Suprapubic skin (tissue), 4 donors: ENCODE measurements around the gene GRB10. TPM values are rescaled to one million over a fixed set of nuclear protein-coding genes. Genes with fewer than 3 reads are reported as not detected.

ENCODE experiments used
- DNase-seq, 2 donors: peaks; one replicate each; pipeline ENCODE4 v3.0.0-alpha.2; 2019; ENCODE audit warnings: low spot score in 2 of 2
- H3K27ac ChIP-seq: fragments of 200-600 bp; sonication (generic); one replicate; pipeline ENCODE4 v1.5.1; 2019
- H3K27me3 ChIP-seq: fragments of 200-600 bp; sonication (generic); one replicate; pipeline ENCODE4 v1.5.1; 2019
- H3K36me3 ChIP-seq: fragments of 200-600 bp; sonication (generic); one replicate; pipeline ENCODE4 v1.5.1; 2019
- H3K4me1 ChIP-seq: fragments of 200-600 bp; sonication (generic); one replicate; pipeline ENCODE4 v1.5.1; 2019
- H3K4me3 ChIP-seq: fragments of 200-600 bp; sonication (generic); one replicate; pipeline ENCODE4 v1.5.1; 2019; ENCODE audit warnings: mild to moderate bottlenecking
- H3K9me3 ChIP-seq: fragments of 200-600 bp; sonication (generic); one replicate; pipeline ENCODE4 v1.5.1; 2019
- CTCF ChIP-seq, 2 donors: fragments of 200-600 bp in 1 of 2; fragments of 450-650 bp in 1 of 2; sonication (generic) in 1 of 2; IDR thresholded peaks; one replicate each; pipeline ENCODE4 v1.5.1; 2016 to 2019; ENCODE audit warnings: antibody characterized with exemption in 2 of 2, mild to moderate bottlenecking in 1 of 2, moderate library complexity in 1 of 2
- EP300 ChIP-seq: sonication (generic); formaldehyde crosslinking; IDR thresholded peaks from one replicate; pipeline ENCODE4 v1.6.1; 2017; ENCODE audit warnings: antibody characterized with exemption
- POLR2A ChIP-seq, 2 donors: fragments of 450-650 bp; IDR thresholded peaks; one replicate each; pipeline ENCODE4 v1.6.1; 2017; ENCODE audit warnings: antibody characterized with exemption in 2 of 2, mild to moderate bottlenecking in 2 of 2, moderate library complexity in 2 of 2
- POLR2AphosphoS5 ChIP-seq, 3 donors: sonication (generic); formaldehyde crosslinking; IDR thresholded peaks; one replicate each; pipeline ENCODE4 v1.6.1; 2017; ENCODE audit warnings: antibody characterized with exemption in 3 of 3
- WGBS: methylation state at CpG from one replicate; pipeline ENCODE4 v1.1.5; 2018; 5-methylcytosine and 5-hydroxymethylcytosine counted together
- total RNA-seq, 4 donors: library from RNA; depleted of rRNA; stranded (reverse); fragments of >200 nt; gene quantifications; one replicate each; pipeline ENCODE4 v1.1.0, GENCODE V29; 2016

GRB10 gene
- total RNA-seq, 4 donors from 2014 or later: 7.8 to 56.2 (median 11.5) TPM

GRCh38 chr7:50599385-50599784, 183.3 kb downstream of the GRB10 start:
- Histone ChIP-seq H3K27ac (no peak overlapping the region), H3K36me3 (peaks cover 35% of the 10 kb centered on the region), H3K27me3 (no peaks in the 10 kb centered on the region), H3K4me1 (no peaks in the 10 kb centered on the region), H3K9me3 (no peaks in the 10 kb centered on the region), H3K4me3 (no peak overlapping the region)
- TF ChIP-seq POLR2A (IDR thresholded peaks at IDR 0.05): no peak
- no peak for TF ChIP-seq CTCF (IDR thresholded peaks at IDR 0.05)
- no peak for TF ChIP-seq POLR2AphosphoS5 (IDR thresholded peaks at IDR 0.05)
- TF ChIP-seq EP300: no peak
- 96% methylated on average over 12 of the region's 12 CpGs for WGBS
- no peak for DNase-seq

GRCh38 chr7:50598460-50599343, 184.0 kb downstream of the GRB10 start:
- no peaks in the 10 kb centered on the region for H3K4me1 ChIP-seq
- WGBS: 86% methylated on average over 18 of the region's 18 CpGs

GRCh38 chr7:50596484-50596883, 186.2 kb downstream of the GRB10 start:
- Histone ChIP-seq H3K27ac (no peak overlapping the region), H3K27me3 (no peaks in the 10 kb centered on the region), H3K4me3 (no peak overlapping the region), H3K9me3 (no peaks in the 10 kb centered on the region), H3K4me1 (no peaks in the 10 kb centered on the region), H3K36me3 (peaks cover 35% of the 10 kb centered on the region)
- no peak for DNase-seq
- no peak for TF ChIP-seq CTCF (IDR thresholded peaks at IDR 0.05)
- TF ChIP-seq POLR2A (IDR thresholded peaks at IDR 0.05): no peak
- TF ChIP-seq EP300: no peak
- TF ChIP-seq POLR2AphosphoS5 (IDR thresholded peaks at IDR 0.05): no peak
- WGBS: 86% methylated on average over 4 of the region's 4 CpGs

More at GRCh38 chr7:50598460-50599343, 184.0 kb downstream of the GRB10 start:
- H3K27ac ChIP-seq: no peak overlapping the region
- no peak overlapping the region for H3K4me3 ChIP-seq
- H3K36me3 ChIP-seq: peaks cover 33% of the 10 kb centered on the region
- TF ChIP-seq POLR2AphosphoS5 (IDR thresholded peaks at IDR 0.05): no peak
- no peak for TF ChIP-seq CTCF (IDR thresholded peaks at IDR 0.05)
- no peak for TF ChIP-seq POLR2A (IDR thresholded peaks at IDR 0.05)
- no peak for TF ChIP-seq EP300
- DNase-seq: no peak
- no peaks in the 10 kb centered on the region for H3K27me3 ChIP-seq
- H3K9me3 ChIP-seq: no peaks in the 10 kb centered on the region

- DNase-seq: no peak
- TF ChIP-seq POLR2A (IDR thresholded peaks at IDR 0.05) (no peak), EP300 (no peak), POLR2AphosphoS5 (IDR thresholded peaks at IDR 0.05) (no peak), CTCF (IDR thresholded peaks at IDR 0.05) (peak; percentile 25 to 33)
- H3K36me3 ChIP-seq: peaks cover 35% of the 10 kb centered on the region
- H3K27ac ChIP-seq: no peak overlapping the region
- no peak overlapping the region for H3K4me3 ChIP-seq
- H3K4me1 ChIP-seq: no peaks in the 10 kb centered on the region
- H3K9me3 ChIP-seq: no peaks in the 10 kb centered on the region
- WGBS: 58% methylated on average over 5 of the region's 5 CpGs
- H3K27me3 ChIP-seq: no peaks in the 10 kb centered on the region
These were observed 187.1 kb downstream of the GRB10 start for GRCh38 chr7:50595491-50596102.
